NCI-H1694 (cell line): ENCODE measurements around the gene NQO2.
"Not testable (repeated sequence)": the region's sequence is repeated elsewhere in the genome, so short reads cannot be mapped to it uniquely, and the experiment has no call there.

ENCODE experiments used
- DNase-seq: peaks from one replicate; lab custom pipeline; 2025; lab: John Stamatoyannopoulos, UW

Gene NQO2

DNA sequence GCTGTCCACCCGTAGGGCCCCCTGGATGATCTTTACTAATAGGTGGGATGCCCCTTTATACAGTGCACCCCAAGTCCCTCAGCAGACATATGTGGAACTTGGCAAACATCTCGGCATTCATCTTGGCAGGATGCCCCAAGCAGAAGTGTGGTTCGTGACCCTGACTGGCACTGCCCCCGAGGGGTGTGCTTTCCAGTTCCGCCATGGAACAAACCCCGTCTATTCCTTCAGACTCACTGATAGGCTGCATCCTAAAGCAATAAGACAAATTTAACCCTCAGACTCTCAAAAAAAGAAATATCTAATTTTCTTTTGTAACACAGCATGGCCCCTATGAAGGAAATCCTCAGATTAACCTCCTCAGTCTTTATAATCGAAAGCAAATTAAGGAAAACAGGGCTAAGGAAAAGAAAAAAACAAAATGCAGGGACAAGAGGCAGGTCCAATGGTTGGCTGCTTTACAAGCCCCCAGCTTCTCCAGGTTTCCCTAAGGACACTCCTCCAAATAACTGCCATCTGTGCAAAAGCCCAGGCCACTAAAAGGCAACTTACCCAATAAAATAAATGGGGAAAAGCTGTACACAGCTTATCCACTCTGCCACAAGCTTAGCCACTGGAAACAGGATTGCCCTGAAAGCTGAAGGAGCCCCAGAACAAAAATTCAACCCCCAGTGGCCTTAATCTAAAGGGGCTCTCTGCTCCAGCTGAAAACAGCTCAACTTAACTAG is 38.1 kb downstream of the NQO2 start:
- no peak for DNase-seq

DNA sequence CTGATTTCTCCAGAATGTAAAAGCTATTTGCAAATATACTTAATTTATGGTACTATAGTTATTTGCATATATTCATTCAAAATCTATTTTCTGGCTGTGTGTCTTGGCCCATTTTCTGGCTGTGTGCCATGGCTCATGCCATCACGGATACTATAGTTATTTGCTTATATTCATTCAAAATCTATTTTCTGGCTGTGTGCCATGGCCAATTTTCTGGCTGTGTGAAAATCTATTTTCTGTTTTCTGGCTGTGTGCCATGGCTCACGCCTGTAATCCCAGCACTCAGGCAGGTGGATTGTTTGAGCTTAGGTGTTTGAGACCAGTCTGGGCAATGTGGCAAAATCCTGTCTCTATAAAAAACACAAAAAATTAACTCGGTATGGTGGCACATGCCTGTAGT is 39.7 kb downstream of the NQO2 start:
- DNase-seq = no peak

DNA sequence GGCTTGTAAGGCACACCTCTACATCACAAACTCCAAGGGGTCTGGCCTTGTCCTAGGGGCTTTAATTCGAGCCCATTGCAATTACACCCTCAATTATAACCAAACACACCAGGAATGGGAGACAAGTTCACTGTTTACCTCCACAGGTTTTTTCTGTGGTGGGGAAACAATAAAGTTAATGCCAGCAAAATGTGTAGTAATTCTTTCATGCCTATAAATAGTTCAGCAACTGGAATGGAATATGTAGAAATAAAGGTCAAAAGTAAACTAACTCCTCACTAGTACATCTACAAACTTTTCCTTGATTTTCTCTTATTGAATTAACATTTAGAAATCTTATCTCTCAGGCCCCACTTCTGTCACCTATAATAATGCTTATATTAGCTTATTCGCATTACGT is 41.5 kb downstream of the NQO2 start:
- no peak for DNase-seq

DNA sequence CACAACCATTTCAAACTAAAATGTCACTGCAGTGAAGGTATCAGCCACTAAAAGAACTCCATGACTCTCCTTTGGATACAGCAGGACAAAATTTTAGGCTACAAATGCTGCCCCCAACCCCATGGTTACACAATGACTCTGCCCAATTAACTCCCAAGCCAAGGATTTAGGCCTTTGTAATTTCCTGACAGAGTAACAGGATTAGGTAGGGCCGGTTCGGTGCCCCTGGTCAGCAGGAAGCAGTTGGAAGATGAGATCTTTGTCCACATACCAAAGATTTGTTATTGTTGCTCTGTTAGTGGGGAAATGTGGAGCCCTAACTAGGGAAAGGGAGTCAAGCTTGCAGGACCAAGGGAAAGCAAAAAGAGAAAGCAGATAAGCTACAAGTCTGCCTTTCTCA is 41.9 kb downstream of the NQO2 start:
- no peak for DNase-seq

DNA sequence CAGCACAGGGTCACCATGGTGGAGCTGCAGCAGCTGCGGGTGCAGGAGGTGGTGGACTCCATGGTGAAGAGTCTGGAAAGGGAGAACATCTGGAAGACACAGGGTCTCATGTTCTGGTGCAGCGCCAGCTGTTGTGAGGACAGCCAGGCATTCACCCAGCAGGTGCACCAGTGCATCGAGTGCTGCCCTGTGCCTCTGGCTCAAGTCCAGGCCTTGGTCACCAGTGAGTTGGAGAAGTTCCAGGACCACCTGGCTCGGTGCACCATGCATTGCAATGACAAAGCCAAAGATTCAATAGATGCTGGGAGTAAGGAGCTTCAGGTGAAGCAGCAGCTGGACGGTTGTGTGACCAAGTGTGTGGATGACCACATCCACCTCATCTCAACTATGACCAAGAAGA is 45.7 kb downstream of the NQO2 start:
- no peak for DNase-seq

DNA sequence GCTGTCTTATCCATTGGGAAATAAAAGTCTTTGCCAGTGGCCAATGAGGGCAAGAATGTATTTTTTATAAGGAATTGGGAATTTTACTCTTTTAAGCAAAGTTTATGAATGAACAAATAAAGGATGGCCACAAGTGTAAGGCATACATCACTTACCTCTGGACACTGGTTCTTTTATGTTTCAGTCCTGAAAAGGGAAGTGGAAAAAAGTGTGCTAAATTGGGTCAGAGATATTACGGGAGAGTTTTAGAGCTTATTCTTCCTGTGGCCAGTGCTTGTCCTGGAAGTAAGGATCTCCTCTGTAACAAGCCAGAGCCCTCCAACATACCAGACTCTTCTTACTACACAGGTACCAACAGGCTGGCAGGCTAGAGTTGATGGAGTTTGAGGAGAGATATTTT is 46.1 kb downstream of the NQO2 start:
- DNase-seq = no peak

DNA sequence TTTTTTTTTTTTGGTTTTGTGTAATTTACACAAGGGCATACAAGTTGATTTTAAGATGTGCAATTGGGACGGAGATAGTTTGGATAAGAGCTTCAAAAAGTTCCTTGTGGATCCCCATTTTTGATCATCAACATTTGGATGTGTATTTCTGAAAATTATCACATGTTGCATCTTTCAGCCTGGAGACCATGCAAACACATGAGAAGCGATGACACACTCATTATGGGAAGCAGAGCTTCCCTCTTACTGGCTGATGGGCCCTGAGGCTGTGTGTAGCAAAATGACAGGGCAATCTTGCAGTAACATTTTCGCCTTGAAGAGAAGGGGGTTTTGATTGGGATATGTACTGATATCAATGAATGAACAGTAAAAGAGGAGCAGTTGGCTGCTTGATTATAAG is 46.6 kb downstream of the NQO2 start:
- no peak for DNase-seq

DNA sequence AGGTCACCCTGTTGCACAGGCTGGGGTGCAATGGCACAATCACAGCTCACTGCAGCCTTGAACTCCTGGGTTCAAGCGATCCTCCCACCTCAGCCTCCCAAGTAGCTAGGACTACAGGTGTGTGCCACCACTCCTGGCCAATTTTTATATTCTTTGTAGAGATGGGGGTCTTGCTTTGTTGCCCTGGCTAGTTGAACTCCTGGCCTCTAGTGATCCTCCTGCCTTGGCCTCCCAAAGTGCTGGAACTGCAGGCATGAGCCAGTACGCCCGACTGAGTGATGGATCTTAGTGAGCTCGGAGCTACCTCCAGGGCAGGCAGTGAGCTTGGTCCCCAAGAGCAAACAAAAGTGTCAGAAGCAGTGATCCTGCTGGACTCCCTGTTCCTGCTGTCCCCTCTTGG is 48.3 kb downstream of the NQO2 start:
- not testable (repeated sequence) for DNase-seq

DNA sequence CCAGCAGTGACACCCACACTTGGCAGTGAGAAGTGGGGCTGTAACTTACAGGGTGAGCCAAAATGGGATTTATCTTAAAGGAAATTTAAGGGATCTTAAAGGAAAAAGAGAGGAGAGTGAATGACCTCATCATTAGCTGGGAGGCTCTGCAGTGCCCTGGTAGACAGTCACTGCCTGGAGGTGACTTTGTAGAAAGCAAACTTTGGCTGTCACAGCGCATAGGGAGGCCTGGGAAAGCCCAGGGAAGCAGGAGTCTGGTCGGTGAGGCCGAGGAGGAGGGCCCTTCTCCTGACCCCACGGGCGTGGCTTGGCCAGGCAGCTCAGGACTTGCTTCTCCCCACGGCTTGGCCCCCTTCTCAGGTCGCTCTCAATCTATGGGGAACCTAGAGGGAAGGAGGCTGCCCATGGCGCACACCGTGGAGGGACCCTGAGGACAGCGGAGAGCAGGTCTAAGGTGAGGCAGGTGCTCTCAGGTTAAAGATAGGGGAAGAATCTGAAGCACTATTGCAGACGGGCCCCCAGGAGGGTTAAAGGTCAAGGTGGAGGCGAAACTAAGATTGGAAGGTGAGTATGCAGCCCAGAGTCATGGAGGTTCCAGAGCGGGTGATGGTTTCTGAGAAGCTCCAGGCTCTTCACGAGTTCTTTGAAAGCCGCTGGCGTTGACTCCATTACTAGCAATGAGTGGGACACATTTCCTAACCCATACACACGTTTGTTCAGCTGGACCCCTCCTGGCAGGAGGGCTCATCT is 53.0 kb downstream of the NQO2 start:
- DNase-seq = no peak

DNA sequence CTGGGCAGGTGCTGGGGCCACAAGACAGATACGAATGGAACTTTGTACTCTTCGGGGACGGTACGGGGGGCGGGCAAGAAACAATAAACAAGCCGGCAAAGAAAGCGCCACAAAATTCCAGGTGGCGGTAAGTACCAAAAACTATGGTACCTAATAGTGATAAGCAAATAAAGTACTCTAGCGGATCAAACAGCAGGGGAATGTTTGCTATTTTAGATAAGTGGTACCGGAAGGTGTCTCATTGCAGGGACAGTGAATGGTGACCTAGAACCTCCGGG is 53.5 kb downstream of the NQO2 start:
- DNase-seq = no peak

DNA sequence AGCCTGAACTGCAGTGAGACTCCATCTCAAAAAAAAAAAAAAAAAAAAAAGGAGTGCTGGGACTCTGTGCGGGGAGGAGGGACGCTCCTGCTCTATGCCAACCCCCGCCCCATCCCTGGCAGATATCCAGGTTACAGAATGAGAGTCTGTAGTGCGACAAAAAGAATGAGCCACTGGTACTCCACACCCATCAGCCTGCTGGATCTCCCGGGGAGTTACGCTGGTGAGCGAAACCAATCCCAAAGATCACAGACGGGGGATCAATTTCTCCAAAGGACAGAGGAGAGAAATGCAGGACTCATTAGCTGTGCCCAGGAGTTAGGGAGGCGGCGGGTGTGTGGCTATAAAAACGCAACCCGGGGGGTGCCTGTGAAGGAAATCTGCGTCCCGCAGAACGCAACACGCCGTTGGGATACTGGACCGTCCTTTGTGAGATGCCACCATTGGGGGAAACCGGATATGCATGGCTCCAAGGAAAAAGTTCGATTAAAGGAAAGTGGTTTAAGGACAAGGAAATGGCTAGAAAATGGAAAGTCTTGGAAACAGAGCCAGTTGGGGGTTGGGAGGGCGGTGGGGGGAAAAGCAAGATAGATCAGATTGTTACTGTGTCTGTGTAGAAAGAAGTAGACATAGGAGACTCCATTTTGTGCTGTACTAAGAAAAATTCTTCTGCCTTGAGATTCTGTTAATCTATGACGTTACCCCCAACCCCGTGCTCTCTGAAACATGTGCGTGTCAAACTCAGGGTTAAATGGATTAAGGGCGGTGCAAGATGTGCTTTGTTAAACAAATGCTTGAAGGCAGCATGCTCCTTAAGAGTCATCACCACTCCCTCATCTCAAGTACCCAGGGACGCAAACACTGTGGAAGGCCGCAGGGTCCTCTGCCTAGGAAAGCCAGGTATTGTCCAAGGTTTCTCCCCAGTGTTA is 54.8 kb downstream of the NQO2 start:
- DNase-seq = not testable (repeated sequence)

DNA sequence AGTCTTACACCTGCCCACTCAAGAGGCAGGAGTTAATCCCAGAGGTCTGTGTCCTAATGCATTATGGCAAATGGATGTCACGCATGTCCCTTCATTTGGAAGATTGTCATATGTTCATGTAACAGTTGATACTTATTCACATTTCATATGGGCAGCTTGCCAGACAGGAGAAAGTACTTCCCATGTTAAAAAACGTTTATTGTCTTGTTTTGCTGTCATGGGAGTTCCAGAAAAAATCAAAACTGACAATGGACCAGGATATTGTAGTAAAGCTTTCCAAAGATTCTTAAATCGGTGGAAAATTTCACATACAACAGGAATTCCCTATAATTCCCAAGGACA is 55.4 kb downstream of the NQO2 start:
- not testable (repeated sequence) for DNase-seq

DNA sequence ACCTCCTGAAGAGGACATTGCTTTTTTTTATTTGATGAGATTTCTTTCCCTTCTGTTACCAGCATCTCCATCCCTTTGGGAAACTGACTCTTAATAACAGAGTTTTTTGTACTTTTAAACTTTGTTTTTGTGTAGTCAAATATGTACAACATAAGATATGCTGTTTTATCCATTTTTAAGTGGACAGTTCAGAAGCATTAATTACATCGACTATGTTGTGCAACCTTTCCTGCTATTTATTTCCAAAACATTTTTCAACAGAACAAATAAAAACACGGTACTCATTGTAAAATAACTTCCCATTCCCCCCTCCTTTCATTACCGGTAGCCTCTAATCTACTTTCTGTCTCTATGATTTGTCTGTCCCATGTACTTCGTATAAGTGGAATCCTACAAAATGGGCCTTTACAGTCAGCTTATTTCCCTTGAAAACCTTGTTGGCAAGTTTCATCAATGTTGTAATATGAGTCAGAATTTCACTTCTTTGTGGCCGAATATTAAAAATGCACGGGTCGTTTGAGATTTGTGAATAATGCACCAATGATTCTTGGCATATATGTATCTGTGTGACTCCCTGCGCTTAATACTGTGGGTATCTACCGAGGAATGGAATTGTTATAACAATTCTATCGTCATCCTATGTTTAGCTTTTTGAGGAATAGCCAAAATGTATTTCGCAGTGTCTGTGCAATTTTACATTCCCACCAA is 57.5 kb downstream of the NQO2 start:
- no peak for DNase-seq

DNA sequence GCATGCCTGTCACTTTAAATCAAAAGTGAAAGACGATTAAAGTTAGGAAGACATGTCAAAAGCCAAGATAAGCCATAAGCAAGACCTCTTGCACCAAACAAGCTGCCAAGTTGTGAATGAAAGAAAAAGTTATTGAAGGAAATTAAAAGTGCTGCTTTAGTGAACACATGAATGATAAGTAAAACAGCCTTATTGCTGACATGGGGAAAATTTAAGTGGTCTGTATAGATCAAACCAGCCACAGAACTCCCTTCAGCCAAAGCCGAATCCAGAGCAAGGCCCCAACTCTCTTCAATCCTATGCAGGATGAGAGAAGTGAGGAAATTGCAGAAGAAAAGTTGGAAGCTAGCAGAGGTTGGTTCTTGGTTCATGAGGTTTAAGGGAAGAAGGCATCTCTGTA is 59.3 kb downstream of the NQO2 start:
- DNase-seq = no peak

DNA sequence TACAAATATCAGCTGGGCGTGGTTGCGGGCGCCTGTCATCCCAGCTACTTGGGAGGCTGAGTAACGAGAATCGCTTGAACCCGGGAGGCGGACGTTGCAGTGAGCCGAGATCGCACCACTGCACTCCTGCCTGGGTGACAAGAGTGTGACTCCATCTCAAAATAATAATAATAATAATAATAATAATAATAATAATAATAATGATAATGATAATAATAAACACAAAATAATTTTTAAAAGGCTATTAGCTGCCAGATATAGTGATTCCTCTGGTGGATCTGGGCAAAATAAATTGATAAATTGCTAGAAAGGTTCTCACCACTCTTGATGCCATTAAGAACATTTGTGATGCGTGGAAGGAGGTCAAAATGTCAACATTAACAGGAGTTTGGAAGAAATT is 60.4 kb downstream of the NQO2 start:
- DNase-seq = not testable (repeated sequence)

DNA sequence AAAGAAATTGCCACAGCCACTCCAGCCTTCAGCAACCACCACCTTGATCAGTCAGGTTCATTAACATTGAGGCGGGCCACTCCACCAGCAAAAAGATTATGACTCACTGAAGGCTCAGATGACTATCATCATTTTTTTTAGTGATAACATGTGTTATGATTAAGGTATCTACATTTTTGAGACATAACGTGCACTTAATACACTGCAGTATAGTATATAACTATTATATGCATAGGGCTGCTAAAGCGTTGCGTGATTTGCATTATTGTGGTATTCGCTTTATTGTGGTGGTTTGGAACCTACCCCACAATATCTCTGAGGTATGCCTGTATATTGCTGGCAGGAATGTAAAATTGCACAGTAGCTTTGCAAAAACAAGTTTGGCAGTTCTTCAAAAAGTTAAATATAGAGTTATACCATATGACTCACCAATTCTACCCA is 61.8 kb downstream of the NQO2 start:
- DNase-seq = no peak

DNA sequence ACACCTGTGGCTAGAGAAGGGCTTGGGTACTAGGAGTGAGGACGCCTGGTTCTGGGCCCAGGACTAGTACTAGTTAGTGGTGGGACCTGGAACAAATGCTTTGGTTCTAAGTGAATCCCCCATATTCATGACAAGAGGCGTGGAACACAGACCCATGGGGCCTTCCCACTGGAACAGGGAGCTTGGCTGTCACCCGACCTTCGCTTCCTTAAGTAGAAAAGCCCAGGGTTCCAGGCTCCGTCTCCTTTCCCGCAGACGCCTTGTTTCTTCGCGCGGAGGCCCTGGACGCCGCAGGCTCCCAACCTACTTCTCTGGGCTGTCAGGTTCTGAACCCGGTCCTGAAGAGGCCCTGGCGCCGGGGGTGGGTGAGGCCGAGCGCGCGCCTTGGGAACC is 63.6 kb downstream of the NQO2 start:
- DNase-seq = not testable (repeated sequence)

DNA sequence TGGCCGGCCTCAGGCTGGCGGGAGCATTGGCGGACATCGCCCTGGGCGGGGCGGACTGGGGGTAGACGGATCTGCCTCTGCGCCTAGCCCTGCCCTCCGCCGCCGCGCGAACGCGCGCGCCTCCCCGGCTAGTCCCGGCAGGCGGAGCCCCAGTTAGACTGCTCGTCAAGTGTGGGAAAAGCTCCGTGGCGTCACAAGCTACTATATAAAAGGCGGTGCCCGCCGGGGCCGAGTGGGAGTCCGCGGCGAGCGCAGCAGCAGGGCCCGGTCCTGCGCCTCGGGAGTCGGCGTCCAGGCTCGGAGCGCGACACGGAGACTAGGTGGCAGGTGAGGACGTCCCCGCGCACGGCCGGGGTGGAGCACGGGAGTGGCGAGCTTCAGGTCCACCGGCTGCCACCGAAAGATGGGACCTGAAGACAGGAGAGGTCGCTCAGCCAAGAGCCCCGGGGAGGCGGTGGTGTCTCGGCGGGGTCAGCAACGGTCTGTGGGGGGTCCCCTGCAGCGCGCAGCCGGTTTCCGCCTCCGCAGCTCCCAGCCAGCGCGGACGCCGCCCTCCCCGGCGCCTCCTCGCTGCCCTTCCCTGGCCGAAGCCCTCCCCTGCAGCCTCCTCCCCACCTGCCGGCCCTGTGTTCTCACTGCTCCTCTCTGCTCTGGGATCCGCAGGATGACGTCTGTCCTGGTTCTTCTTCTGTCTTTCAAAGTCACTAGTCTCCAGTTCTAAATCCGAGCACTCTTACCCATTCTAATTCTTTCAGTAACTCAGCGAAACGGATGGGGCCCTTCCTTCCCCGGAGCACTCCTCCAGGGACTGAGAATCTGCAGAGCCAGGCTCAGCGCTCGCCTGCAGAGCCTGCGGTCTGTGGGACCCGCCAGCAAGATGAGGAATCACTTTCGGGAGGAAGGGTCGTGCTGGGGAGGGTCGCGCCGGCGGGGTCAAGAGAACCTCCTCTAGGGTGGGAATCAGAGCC is 64.3 kb downstream of the NQO2 start:
- peak; percentile 55 for DNase-seq

DNA sequence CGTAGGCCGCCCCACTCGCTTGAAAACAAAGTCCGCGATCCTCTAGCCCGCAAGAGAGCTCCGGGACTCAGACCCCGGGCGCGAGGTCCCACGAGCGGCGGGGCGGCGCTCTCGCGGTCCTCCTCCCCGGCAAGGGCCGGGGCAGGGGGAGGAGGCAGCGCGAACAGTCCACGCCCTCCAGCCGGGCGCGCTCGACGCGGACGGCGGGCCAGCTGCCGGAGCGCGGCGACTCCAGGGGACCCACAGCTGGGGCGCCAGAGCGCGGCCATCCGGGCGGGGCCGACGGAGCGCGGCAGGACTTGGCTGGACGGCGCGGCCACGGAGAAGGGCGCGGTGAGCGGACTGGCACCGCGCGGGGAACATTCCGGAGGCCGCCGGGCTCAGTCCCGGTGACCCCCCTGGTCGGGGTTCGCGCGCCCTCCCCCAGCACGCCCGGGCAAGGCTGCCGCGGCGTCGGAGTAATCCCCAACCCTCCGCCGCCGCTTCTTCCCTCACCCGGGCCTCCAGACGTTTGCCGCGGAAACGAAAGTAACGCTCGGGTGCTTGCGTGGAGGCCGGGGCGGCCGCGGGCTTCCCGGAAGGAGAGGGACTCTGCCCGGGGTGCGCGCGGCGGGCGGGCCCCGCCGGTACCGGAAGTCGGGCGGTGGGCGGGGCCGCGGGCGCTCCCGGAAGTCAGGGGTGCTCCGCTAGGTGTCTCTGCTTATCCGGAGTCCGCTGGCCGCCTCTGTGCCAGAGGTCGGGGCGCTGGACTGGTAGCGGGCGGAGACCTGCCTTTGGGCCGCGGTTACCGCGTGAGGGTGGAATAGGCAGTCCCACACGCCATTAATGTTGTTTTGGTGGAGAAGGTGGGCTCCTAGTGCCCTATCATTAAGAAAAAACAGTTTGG is 68.9 kb downstream of the NQO2 start, which contains the start of gene RIPK1:
Gene RIPK1 (plus strand): TSS at position 166 of the 886 bp plus-strand sequence. CDS start 8,330 bp downstream, outside the sequence.
- DNase-seq = peak; percentile 32
